GM12874 (cell line): Measurements from ENCODE around the gene DPP6.

ENCODE experiments used
- TF ChIP-seq, protein P1 (sequence below): IDR thresholded peaks from 2 replicates; pipeline ENCODE4 v1.5.1; 2011; ENCODE audit warnings: low read depth, mild to moderate bottlenecking, control low read depth, low read length, moderate library complexity; ENCODE audit not compliant: insufficient read depth

DPP6 gene

DNA sequence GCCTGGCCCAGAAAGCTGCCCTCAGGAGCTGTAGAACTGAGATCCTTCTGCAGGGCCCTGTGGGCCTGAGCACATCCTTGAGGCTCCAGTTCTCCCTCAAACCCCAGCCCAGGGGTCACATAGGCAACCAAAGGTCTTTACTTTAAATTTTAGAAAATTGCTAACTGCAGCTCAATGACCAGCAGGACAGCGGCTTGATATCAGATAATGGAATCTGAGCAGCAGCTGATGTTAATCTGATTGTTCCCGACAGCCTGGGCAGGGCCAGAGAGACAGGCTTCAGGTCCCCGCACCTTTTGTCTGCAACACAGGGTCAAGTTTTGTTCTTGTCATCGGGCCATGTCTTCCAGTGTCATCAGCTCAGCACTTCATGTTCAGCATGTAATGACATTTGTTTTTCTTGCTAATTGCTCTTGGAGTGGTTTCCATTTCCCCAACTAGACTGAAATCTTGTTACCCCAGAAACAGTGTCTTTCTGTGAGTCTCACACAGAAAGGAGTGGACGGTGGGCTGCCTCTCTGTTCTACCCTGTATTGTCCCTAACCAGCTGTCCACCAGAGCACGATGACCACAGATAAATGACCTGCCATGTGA is 859.8 kb downstream of the DPP6 start:
- TF ChIP-seq, protein P1, sequence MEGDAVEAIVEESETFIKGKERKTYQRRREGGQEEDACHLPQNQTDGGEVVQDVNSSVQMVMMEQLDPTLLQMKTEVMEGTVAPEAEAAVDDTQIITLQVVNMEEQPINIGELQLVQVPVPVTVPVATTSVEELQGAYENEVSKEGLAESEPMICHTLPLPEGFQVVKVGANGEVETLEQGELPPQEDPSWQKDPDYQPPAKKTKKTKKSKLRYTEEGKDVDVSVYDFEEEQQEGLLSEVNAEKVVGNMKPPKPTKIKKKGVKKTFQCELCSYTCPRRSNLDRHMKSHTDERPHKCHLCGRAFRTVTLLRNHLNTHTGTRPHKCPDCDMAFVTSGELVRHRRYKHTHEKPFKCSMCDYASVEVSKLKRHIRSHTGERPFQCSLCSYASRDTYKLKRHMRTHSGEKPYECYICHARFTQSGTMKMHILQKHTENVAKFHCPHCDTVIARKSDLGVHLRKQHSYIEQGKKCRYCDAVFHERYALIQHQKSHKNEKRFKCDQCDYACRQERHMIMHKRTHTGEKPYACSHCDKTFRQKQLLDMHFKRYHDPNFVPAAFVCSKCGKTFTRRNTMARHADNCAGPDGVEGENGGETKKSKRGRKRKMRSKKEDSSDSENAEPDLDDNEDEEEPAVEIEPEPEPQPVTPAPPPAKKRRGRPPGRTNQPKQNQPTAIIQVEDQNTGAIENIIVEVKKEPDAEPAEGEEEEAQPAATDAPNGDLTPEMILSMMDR = no peak

DNA sequence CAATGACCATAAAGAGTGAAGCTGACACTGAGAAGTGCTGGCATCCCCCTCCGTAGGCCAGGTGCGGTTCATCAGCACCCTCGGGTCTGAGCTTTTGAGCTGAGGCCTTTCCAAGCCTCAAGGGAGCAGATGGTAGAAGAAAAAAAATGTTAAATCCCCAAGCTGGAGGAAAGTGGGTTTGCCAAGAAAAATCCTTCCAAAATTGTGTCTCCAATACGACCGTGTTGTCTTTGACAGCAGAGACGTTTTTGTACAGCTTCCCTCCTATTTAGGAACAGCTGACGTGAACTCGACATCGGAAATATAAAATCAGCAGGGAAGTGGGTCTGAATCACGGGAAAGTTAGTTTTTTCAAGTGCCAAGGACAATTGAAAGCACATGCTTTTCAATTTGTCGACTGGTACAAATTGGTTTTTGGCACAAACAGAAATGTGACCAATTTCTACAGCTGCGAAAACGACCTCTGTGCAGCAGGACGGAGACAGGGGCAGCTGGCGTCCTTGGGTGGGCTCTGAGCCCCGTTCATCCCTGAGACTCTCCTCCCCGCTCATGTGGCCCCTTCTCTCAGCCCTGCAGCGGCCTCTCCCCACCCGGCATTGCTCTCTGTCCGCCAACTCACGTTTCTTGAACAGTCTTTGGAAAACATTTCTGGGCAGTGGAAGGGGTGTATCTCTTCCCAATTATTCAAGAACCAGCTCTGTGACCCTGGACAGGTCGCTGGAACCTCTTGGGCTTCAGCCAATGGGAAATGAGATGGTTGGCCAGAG is 860.9 kb downstream of the DPP6 start:
- TF ChIP-seq, protein P1 = no peak

DNA sequence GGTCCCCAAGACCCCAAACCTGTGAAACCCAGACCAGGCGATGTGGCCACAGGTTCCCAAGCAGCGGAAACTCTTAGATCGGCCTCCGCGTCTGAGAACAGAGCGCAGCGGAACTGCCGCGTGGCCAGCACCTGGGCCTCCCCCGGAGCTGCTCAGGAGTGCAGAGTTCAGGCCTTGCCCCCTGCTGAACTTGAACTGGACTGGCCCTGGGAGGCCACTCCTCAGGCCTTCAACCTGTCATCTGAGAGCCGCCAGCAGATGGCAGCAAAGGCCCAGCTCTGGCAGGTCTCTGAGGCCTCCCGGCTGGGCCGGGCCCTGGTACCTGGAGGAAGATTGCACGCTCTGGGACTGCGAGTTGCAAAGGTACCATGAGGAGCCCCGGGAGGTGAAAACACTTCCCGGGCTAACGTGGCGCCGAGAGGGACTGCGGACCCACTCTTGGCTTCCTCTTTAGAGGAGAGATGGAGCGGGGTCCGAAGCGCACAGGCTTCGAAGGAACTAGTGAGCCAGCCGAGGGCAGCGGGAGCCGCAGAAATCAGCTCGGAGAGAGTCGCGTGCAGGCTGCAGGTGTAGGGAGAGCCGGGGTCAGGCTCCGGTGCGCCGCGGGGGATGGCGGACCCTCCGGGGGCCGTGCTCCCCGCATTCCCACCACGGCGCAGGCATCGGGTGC is 861.6 kb downstream of the DPP6 start:
- TF ChIP-seq, protein P1 = peak; percentile 92

DNA sequence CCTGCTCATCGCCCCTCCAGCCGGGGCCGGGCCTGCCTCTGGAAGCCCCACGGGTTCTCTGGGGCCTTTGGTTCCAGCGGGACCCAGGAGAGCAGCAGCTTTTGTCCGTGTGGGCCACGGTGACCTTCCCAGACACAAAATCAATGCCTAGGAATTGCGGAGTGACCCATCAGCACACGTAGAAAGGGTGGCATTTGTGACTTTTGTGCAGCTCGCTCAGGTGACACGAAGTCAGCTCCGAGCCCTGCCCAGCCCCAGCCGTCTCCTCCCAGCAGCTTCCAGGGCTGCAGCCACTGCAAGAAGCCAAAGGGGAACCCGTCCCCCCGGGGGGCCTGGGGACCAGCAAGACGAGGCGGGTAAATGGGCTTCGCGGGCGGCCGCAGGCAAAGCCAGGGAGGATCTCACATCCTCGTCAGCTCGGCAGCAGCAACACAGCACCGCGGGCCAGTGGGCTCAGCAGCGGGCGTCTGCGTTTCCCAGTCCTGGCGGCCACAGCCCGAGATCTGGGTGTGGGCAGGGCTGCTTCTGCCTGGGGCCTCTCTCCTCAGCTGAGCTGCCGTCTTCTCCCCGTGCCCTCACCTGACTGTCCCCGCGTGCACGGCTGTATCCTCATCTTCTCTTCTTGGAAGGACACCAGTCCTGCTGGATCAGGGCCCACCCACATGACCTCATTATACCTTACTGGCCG is 862.3 kb downstream of the DPP6 start:
- TF ChIP-seq, protein P1 = no peak

DNA sequence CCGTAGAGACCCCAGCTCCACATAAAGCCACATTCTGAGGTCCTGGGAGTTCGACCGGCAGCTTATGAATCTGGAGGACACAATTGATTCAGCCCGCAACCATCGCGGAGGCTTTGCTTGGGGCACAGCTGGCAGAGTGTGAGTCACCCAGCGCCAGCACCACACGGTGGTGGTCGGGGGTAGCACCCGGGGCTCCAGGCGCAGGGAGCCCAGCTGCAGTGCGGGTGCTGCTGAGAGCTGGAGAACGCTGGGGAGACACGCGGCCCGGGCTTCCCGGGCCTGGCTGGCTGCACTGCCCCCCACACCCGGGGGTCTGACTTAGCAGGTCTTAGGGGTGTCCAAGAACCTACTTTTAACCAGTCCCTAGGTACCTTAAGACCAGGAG is 862.8 kb downstream of the DPP6 start:
- TF ChIP-seq, protein P1 = no peak

DNA sequence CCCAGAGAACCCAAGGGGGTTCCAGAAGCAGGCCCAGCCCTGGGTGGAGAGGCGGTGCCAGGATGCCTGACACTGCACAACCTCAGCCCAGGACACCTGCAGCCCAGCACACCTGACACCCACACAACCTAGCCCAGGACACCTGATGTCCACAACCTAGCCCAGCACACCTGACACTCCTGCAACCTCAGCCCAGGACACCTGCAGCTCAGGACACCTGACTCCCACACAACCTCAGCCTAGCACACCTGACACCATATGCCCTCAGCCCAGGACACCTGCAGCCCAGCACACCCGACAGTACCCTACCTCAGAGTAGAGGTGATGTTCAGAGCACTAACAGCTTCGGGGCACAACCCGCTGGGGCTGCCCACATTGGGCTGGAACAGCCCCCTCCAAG is 863.4 kb downstream of the DPP6 start:
- TF ChIP-seq, protein P1 = no peak

DNA sequence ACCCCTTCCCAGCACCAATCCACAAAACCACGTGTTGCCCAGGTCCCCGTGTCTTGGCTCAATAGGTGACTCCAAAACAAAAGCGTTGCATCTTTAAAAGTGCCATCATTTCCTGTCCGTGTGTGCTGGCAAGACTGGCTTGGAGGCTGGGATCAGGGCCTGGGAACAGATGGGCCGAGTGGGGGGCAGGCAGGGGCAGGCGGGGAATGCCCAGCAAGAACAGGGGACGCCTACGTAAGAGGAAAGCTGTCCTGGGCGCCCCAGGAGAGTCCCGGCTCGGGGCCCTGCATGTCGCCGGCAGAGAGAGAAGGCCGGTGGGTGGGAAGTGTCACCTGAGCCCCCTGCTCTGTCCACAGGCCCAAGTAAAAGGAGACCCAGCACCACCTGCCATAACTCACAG is 864.2 kb downstream of the DPP6 start:
- TF ChIP-seq, protein P1 = no peak
